IMR-90 (cell line): Measurements from ENCODE around the gene SPATA2. TPM values are rescaled to one million over a fixed set of nuclear protein-coding genes. Genes with fewer than 3 reads are reported as not detected.

ENCODE experiments used
- ATAC-seq: fragments of 200-7000 bp; cut with Tn5 transposase; 2 replicates; pipeline ENCODE4 v1.9.1; 2020; ENCODE audit warnings: low read depth, mild to moderate bottlenecking, moderate library complexity
- BruUV-seq: library from RNA; stranded (reverse); fragments of 400-500 nt; replicated peaks from 2 replicates; lab custom pipeline; 2021; lab: Mats Ljungman, UMichigan
- CTCF ChIA-PET: fragments of 300-600 bp; formaldehyde crosslinking; extraction: SDS; loops from one replicate; lab custom pipeline; 2021; ENCODE audit warnings: antibody characterized with exemption; lab: Yijun Ruan, JAX
- POLR2A ChIA-PET: fragments of 300-600 bp; sonication (Branson Sonifier 250); formaldehyde crosslinking; loops from one replicate; lab custom pipeline; 2022; ENCODE audit warnings: antibody characterized with exemption; ENCODE audit not compliant: unreplicated experiment; lab: Charles Lee
- DNase-seq: peaks from one replicate; pipeline ENCODE4 v3.0.0; 2013
- H2AFZ ChIP-seq: replicated peaks from 2 replicates; pipeline ENCODE3; 2013; ENCODE audit warnings: low read length, mild to moderate bottlenecking; ENCODE audit not compliant: poor library complexity
- H2AK5ac ChIP-seq: 2 replicates; pipeline ENCODE4 v1.6.1; 2013; ENCODE audit warnings: low read depth, low read length, inconsistent platforms
- H2AK9ac ChIP-seq: replicated peaks from 2 replicates; pipeline ENCODE3; 2013; ENCODE audit warnings: mild to moderate bottlenecking, low read depth, low read length, moderate library complexity; ENCODE audit not compliant: poor library complexity
- H2BK120ac ChIP-seq: 2 replicates; pipeline ENCODE4 v1.6.1; 2013; ENCODE audit warnings: low read depth, low read length, inconsistent platforms
- H2BK15ac ChIP-seq: 3 replicates; pipeline ENCODE4 v1.6.1; 2013; ENCODE audit warnings: low read depth, low read length, inconsistent platforms
- H2BK20ac ChIP-seq: 2 replicates; pipeline ENCODE4 v1.6.1; 2013; ENCODE audit warnings: low read depth, mild to moderate bottlenecking, inconsistent platforms, low read length, moderate library complexity
- H2BK5ac ChIP-seq: 2 replicates; pipeline ENCODE4 v1.6.1; 2013; ENCODE audit warnings: mild to moderate bottlenecking, low read depth, low read length, inconsistent platforms; ENCODE audit not compliant: poor library complexity, severe bottlenecking
- H3K14ac ChIP-seq: replicated peaks from 2 replicates; pipeline ENCODE4 v1.6.1; 2013; ENCODE audit warnings: low read depth, low read length, inconsistent platforms
- H3K18ac ChIP-seq: 2 replicates; pipeline ENCODE4 v1.6.1; 2013; ENCODE audit warnings: low read depth, low read length, control low read depth
- H3K23ac ChIP-seq: 2 replicates; pipeline ENCODE4 v1.6.1; 2013; ENCODE audit warnings: low read depth, low read length, inconsistent platforms
- H3K27ac ChIP-seq: 2 replicates; pipeline ENCODE4 v1.5.1; 2013; ENCODE audit warnings: mild to moderate bottlenecking, control low read depth, low read length; ENCODE audit not compliant: insufficient read depth
- H3K27me3 ChIP-seq: 2 replicates; pipeline ENCODE4 v1.6.1; 2013; ENCODE audit warnings: low read length; ENCODE audit not compliant: control insufficient read depth, insufficient read depth
- H3K36me3 ChIP-seq: 2 replicates; pipeline ENCODE4 v1.6.1; 2013; ENCODE audit warnings: low read length, mixed read lengths; ENCODE audit not compliant: control insufficient read depth, insufficient read depth
- H3K4ac ChIP-seq: 2 replicates; pipeline ENCODE4 v1.6.1; 2013; ENCODE audit warnings: low read depth, low read length, inconsistent platforms
- H3K4me1 ChIP-seq: 2 replicates; pipeline ENCODE4 v1.6.1; 2013; ENCODE audit warnings: low read length, mixed read lengths; ENCODE audit not compliant: control insufficient read depth, insufficient read depth
- H3K4me2 ChIP-seq: 2 replicates; pipeline ENCODE4 v1.6.1; 2013; ENCODE audit warnings: low read depth, mild to moderate bottlenecking, control low read depth, low read length, moderate library complexity
- H3K4me3 ChIP-seq: 2 replicates; pipeline ENCODE4 v1.5.1; 2013; ENCODE audit warnings: low read depth, mild to moderate bottlenecking, control low read depth, low read length, moderate library complexity; ENCODE audit not compliant: insufficient read depth
- H3K56ac ChIP-seq: 2 replicates; pipeline ENCODE4 v1.6.1; 2013; ENCODE audit warnings: low read length, inconsistent platforms; ENCODE audit not compliant: insufficient read depth; ENCODE audit errors: extremely low read depth
- H3K79me1 ChIP-seq, 2 experiments: 2 replicates each; pipeline ENCODE4 v1.6.1; 2013; ENCODE audit warnings: low read length in 2 of 2, inconsistent platforms in 1 of 2, low read depth in 1 of 2
- H3K9ac ChIP-seq: 2 replicates; pipeline ENCODE4 v1.6.1; 2013; ENCODE audit warnings: low read depth, low read length, control low read depth
- H3K9me1 ChIP-seq: 2 replicates; pipeline ENCODE4 v1.6.1; 2013; ENCODE audit warnings: low read length, inconsistent platforms; ENCODE audit not compliant: insufficient read depth
- H3K9me3 ChIP-seq: 2 replicates; pipeline ENCODE4 v1.6.1; 2013; ENCODE audit warnings: low read length; ENCODE audit not compliant: control insufficient read depth, insufficient read depth
- H4K20me1 ChIP-seq: 2 replicates; pipeline ENCODE4 v1.6.1; 2013; ENCODE audit warnings: low read length, inconsistent platforms; ENCODE audit not compliant: insufficient read depth
- H4K5ac ChIP-seq: 2 replicates; pipeline ENCODE4 v1.6.1; 2013; ENCODE audit warnings: mild to moderate bottlenecking, low read depth, low read length, control low read depth
- H4K8ac ChIP-seq, 2 experiments: 2 replicates each; pipeline ENCODE4 v1.6.1; 2013; ENCODE audit warnings: low read depth in 2 of 2, low read length in 2 of 2, control low read depth in 1 of 2, inconsistent platforms in 1 of 2
- H4K91ac ChIP-seq: 2 replicates; pipeline ENCODE4 v1.6.1; 2013; ENCODE audit warnings: low read depth, low read length, inconsistent platforms; ENCODE audit not compliant: insufficient read depth
- FOS ChIP-seq: fragments of 150-350 bp; IDR thresholded peaks from 2 replicates; pipeline ENCODE4 v1.6.1; 2016; ENCODE audit warnings: low read depth, low read length
- MAFK ChIP-seq: IDR thresholded peaks from 2 replicates; pipeline ENCODE4 v1.6.1; 2012; ENCODE audit warnings: low read depth, low read length, improper control_type of control experiment
- WGBS, 2 experiments: methylation state at CpG; one replicate each; pipeline versions ENCODE4 v1.1.5 to v1.1.7; 2013; ENCODE audit warnings: missing lambda C conversion rate in 2 of 2; ENCODE audit not compliant: insufficient read length in 1 of 2; ENCODE audit errors: extremely low coverage in 2 of 2; 5-methylcytosine and 5-hydroxymethylcytosine counted together
- dilution Hi-C: fragments of 300-500 bp; cut with HindIII; formaldehyde crosslinking; loops from one replicate; pipeline ENCODE4 v1.14.3; 2018; ENCODE audit warnings: low sequenced_read_pairs; ENCODE audit not compliant: unreplicated experiment
- in situ Hi-C: fragments of 300-500 bp; cut with MboI; formaldehyde crosslinking; loops from 3 replicates; pipeline ENCODE4 v1.14.3; 2019; ENCODE audit warnings: low sequenced_read_pairs, inconsistent platforms, mixed read lengths
- intact Hi-C: fragments of 100-400 bp; cut with micrococcal nuclease; formaldehyde crosslinking; loops from 2 replicates; pipeline ENCODE4 v1.10.0; 2022
- polyA plus RNA-seq, 3 experiments: library from polyadenylated mRNA; depleted of rRNA; stranded (reverse); fragments of >200 nt; gene quantifications; 2 replicates each; pipeline ENCODE4 v1.2.3, GENCODE V29; 2012; ENCODE audit warnings: low replicate concordance in 1 of 3
- total RNA-seq: library from RNA; depleted of rRNA; stranded (reverse); fragments of >200 nt; gene quantifications from 2 replicates; pipeline ENCODE4 v1.2.3, GENCODE V29; 2012

SPATA2 gene
- total and polyA plus RNA-seq, 2 of the 4 experiments (the other 2 are of a cell fraction), result 1.3 to 4.5 TPM

GRCh38 chr20:49859011-49859410, 56.3 kb downstream of the SPATA2 start:
- Histone ChIP-seq H3K27me3 (no peaks in the 10 kb centered on the region), H3K4me3 (no peak overlapping the region), H3K4me2 (no peak overlapping the region), H3K27ac (no peak overlapping the region), H3K56ac (no peak overlapping the region), H3K9me3 (no peaks in the 10 kb centered on the region), H4K5ac (no peak overlapping the region), H4K20me1 (no peaks in the 10 kb centered on the region), H2BK15ac (no peak overlapping the region), H2BK5ac (no peak overlapping the region), H4K8ac (no peak overlapping the region), H3K23ac (no peak overlapping the region), H3K18ac (no peak overlapping the region), H3K79me1 (no peaks in the 10 kb centered on the region), H3K9me1 (peaks cover 6% of the 10 kb centered on the region), H3K9ac (no peak overlapping the region), H3K4me1 (no peaks in the 10 kb centered on the region), H2AK5ac (no peak overlapping the region), H3K4ac (no peak overlapping the region), H3K14ac (no peak overlapping the region), H2BK120ac (no peak overlapping the region), H3K36me3 (peaks cover 13% of the 10 kb centered on the region), H2AK9ac (no peak overlapping the region), H2AFZ (no peak overlapping the region), H4K91ac (no peak overlapping the region), H2BK20ac (no peak overlapping the region)
- ChIA-PET CTCF (interaction anchor here (0.6 kb wide), 1 partner anchor 118 kb away, joined by 3 read pairs; no protein-coding TSS in a partner anchor), POLR2A (no interaction called here)
- dilution Hi-C loops, result no loop called here
- no peak for TF ChIP-seq MAFK
- TF ChIP-seq FOS, result no peak
- DNase-seq, result no peak
- intact Hi-C loops, result no loop called here
- in situ Hi-C loops, result loop anchor here (25.0 kb wide), 1 partner anchor 522 kb away; no protein-coding TSS in a partner anchor
- BruUV-seq, result no TSS peak
- 81% methylated on average over 3 of the region's 6 CpGs; no CpG with 5 or more reads in 1 of the 2 experiments for WGBS, 2 experiments
- ATAC-seq, result no peak
